HCT116 (cell line): Measurements from ENCODE around the gene LY6G6D. TPM values are rescaled to one million over a fixed set of nuclear protein-coding genes. Genes with fewer than 3 reads are reported as not detected.

Experiments
- ATAC-seq: fragments of 200-7000 bp; cut with Tn5 transposase; 2 replicates; pipeline ENCODE4 v1.9.1; 2020; ENCODE audit warnings: mild to moderate bottlenecking, moderate library complexity
- BruUV-seq: library from RNA; stranded (reverse); fragments of 400-500 nt; replicated peaks from 2 replicates; lab custom pipeline; 2021; lab: Mats Ljungman, UMichigan
- CTCF ChIA-PET: fragments of 300-600 bp; sonication (Branson Sonifier 250); formaldehyde crosslinking; loops from one replicate; lab custom pipeline; 2021; ENCODE audit warnings: antibody characterized with exemption; lab: Charles Lee
- POLR2A ChIA-PET: fragments of 300-600, 350-600 bp; sonication (Branson Sonifier 250); formaldehyde crosslinking; loops from one replicate; lab custom pipeline; 2021; ENCODE audit warnings: antibody characterized with exemption; lab: Charles Lee
- RAD21 ChIA-PET, 2 experiments: fragments of 300-600 bp; sonication (Branson Sonifier 250); formaldehyde crosslinking; loops; one replicate each; lab custom pipeline; 2023; ENCODE audit warnings: low total read pairs in 2 of 2; ENCODE audit not compliant: uncharacterized antibody in 2 of 2, unreplicated experiment in 2 of 2, low non-redundant PET in 1 of 2; lab: Charles Lee
- DNase-seq: peaks from one replicate; pipeline ENCODE4 v3.0.0-alpha.2; 2010; ENCODE audit warnings: low read depth, low spot score
- H2AFZ ChIP-seq: fragments of 200-600 bp; shearing (Covaris generic), sonication (generic); 2 replicates; pipeline ENCODE4 v1.6.1; 2017; ENCODE audit warnings: low read depth, mixed run types, mixed read lengths, antibody characterized with exemption, low read length; ENCODE audit not compliant: poor library complexity, severe bottlenecking
- H3K27ac ChIP-seq: 2 replicates; pipeline ENCODE4 v1.5.1; 2012; ENCODE audit warnings: low read depth, low read length
- H3K27me3 ChIP-seq: fragments of 200-600 bp; sonication (generic); 2 replicates; pipeline ENCODE4 v1.6.1; 2016; ENCODE audit warnings: mixed run types, low read length, mixed read lengths; ENCODE audit not compliant: insufficient read depth
- H3K36me3 ChIP-seq, 2 experiments: fragments of 200-500 bp in 1 of 2; fragments of 200-600 bp in 1 of 2; sonication (Bioruptor generic) in 1 of 2; sonication (generic) in 1 of 2; 2 replicates each; pipeline versions ENCODE4 v1.5.1 to v1.6.1; 2014 to 2016; ENCODE audit warnings: low read length in 2 of 2, inconsistent platforms in 1 of 2, mixed read lengths in 1 of 2, mixed run types in 1 of 2; ENCODE audit not compliant: insufficient read depth in 2 of 2, control insufficient read depth in 1 of 2
- H3K4me1 ChIP-seq, 2 experiments: fragments of 200-600 bp in 1 of 2; sonication (generic) in 1 of 2; 2 replicates each; pipeline versions ENCODE4 v1.5.1 to v1.6.1; 2012 to 2017; ENCODE audit warnings: low read length in 2 of 2, inconsistent platforms in 1 of 2, mild to moderate bottlenecking in 1 of 2, mixed read lengths in 1 of 2, mixed run types in 1 of 2, moderate library complexity in 1 of 2; ENCODE audit not compliant: insufficient read depth in 2 of 2, control insufficient read depth in 1 of 2
- H3K4me2 ChIP-seq: fragments of 200-600 bp; sonication (generic); 2 replicates; pipeline ENCODE4 v1.6.1; 2017; ENCODE audit warnings: mixed run types, low read length, mixed read lengths
- H3K4me3 ChIP-seq, 2 experiments: fragments of 200-600 bp in 1 of 2; sonication (generic) in 1 of 2; replicated peaks in 1 of 2; 2 replicates each; pipeline ENCODE4 v1.5.1; 2011 to 2016; ENCODE audit warnings: low read length in 2 of 2, control low read depth in 1 of 2, low read depth in 1 of 2, mild to moderate bottlenecking in 1 of 2, mixed read lengths in 1 of 2, mixed run types in 1 of 2
- H3K79me2 ChIP-seq: fragments of 200-600 bp; sonication (generic); 2 replicates; pipeline ENCODE4 v1.6.1; 2017; ENCODE audit warnings: mild to moderate bottlenecking, mixed run types, low read length, moderate library complexity, mixed read lengths; ENCODE audit not compliant: insufficient read depth
- H3K9ac ChIP-seq: fragments of 200-600 bp; sonication (generic); 2 replicates; pipeline ENCODE4 v1.6.1; 2016; ENCODE audit warnings: low read length, mixed read lengths
- H3K9me2 ChIP-seq: fragments of 200-600 bp; sonication (generic), shearing (Covaris generic); 2 replicates; pipeline ENCODE4 v1.6.1; 2017; ENCODE audit warnings: mixed run types, mild to moderate bottlenecking, moderate library complexity; ENCODE audit not compliant: insufficient read depth
- H3K9me3 ChIP-seq, 2 experiments: fragments of 200-500 bp in 1 of 2; fragments of 200-600 bp in 1 of 2; sonication (Bioruptor generic) in 1 of 2; sonication (generic) in 1 of 2; 2 replicates each; pipeline ENCODE4 v1.6.1; 2014 to 2017; ENCODE audit warnings: low read length in 2 of 2, mixed read lengths in 2 of 2, inconsistent platforms in 1 of 2, low read depth in 1 of 2, mild to moderate bottlenecking in 1 of 2, mixed run types in 1 of 2, moderate library complexity in 1 of 2; ENCODE audit not compliant: control insufficient read depth in 1 of 2, insufficient read depth in 1 of 2
- H4K20me1 ChIP-seq: fragments of 200-600 bp; sonication (generic), shearing (Covaris generic); 2 replicates; pipeline ENCODE4 v1.6.1; 2017; ENCODE audit warnings: mixed run types, mild to moderate bottlenecking, moderate library complexity; ENCODE audit not compliant: insufficient read depth
- CBX3 ChIP-seq: IDR thresholded peaks from 2 replicates; pipeline ENCODE4 v1.6.1; 2012; ENCODE audit warnings: low read depth
- CEBPB ChIP-seq: IDR thresholded peaks from 2 replicates; pipeline ENCODE4 v1.6.1; 2012; ENCODE audit warnings: low read depth
- EGR1 ChIP-seq: IDR thresholded peaks from 2 replicates; pipeline ENCODE4 v1.6.1; 2012; ENCODE audit warnings: low read depth
- EZH2 ChIP-seq: fragments of 200-600 bp; sonication (generic); IDR thresholded peaks from 2 replicates; pipeline ENCODE4 v1.6.1; 2017; ENCODE audit warnings: antibody characterized with exemption, mixed run types
- FOSL1 ChIP-seq: IDR thresholded peaks from 2 replicates; pipeline ENCODE4 v1.6.1; 2012; ENCODE audit warnings: low read depth
- JUND ChIP-seq: IDR thresholded peaks from 2 replicates; pipeline ENCODE4 v1.6.1; 2012
- POLR2A ChIP-seq: IDR thresholded peaks from 2 replicates; pipeline ENCODE4 v1.7.0; 2011; ENCODE audit warnings: borderline replicate concordance; ENCODE audit not compliant: insufficient read depth, insufficient read length; ENCODE audit errors: extremely low read depth
- RAD21 ChIP-seq: IDR thresholded peaks from 2 replicates; pipeline ENCODE4 v1.6.1; 2012; ENCODE audit warnings: low read depth, mild to moderate bottlenecking
- SP1 ChIP-seq: IDR thresholded peaks from 2 replicates; pipeline ENCODE4 v1.6.1; 2012; ENCODE audit warnings: low read depth
- SRF ChIP-seq: IDR thresholded peaks from 2 replicates; pipeline ENCODE4 v1.6.1; 2012; ENCODE audit warnings: low read depth
- YY1 ChIP-seq: IDR thresholded peaks from 2 replicates; pipeline ENCODE4 v1.6.1; 2011; ENCODE audit warnings: low read length, low read depth, moderate library complexity, mild to moderate bottlenecking; ENCODE audit not compliant: insufficient replicate concordance; ENCODE audit errors: extremely low read depth
- ZFX ChIP-seq: fragments of 450-650 bp; IDR thresholded peaks from 2 replicates; pipeline ENCODE4 v1.6.1; 2017
- ZNF274 ChIP-seq: fragments of 200-500 bp; sonication (Bioruptor generic); IDR thresholded peaks from 2 replicates; pipeline ENCODE4 v1.6.1; 2014; ENCODE audit warnings: mild to moderate bottlenecking, low read depth, low read length, inconsistent platforms
- intact Hi-C: fragments of 100-400 bp; cut with micrococcal nuclease; formaldehyde crosslinking; loops from 2 replicates; pipeline ENCODE4 v1.10.0; 2022
- total RNA-seq: library from RNA; stranded (reverse); gene quantifications from one replicate; pipeline ENCODE4 v1.2.1, GENCODE V29; 2021; ENCODE audit not compliant: unreplicated experiment
- TF ChIP-seq, protein P1 (sequence below): IDR thresholded peaks from 2 replicates; pipeline ENCODE4 v1.6.1; 2012
- TF ChIP-seq, protein P2 (sequence below): IDR thresholded peaks from 2 replicates; pipeline ENCODE4 v1.6.1; 2012; ENCODE audit warnings: low read depth
- TF ChIP-seq, protein P3 (sequence below): IDR thresholded peaks from 2 replicates; pipeline ENCODE4 v1.6.1; 2011; ENCODE audit warnings: mild to moderate bottlenecking, low read length, moderate library complexity; ENCODE audit not compliant: insufficient replicate concordance; ENCODE audit errors: extremely low read depth

LY6G6D gene
- total RNA-seq, 1 experiment from 2014 or later: not detected

DNA sequence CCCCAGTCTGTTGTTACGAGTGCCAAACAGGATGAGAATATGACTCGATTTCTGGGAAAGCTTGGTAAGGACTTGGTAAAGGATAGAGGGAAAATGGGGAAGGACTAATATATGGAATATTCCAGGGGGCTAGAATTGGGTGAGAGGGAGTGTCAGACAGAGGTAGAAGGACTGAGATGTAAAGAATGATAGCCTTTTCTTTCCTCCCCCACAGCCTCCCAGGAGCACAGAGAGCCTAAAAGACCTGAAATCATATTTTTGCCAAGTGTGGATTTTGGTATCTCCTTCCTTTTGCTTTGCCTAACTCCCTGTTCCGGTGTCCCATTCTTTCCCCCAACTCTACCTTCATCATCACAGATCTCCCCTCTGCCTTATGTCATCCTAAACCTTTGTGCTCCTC is 27.7 kb downstream of the LY6G6D start:
- Histone ChIP-seq H3K9ac (no peak overlapping the region), H3K36me3 (peaks cover 16 to 43% of the 10 kb centered on the region in 2 experiments; a peak in 3 of 4 replicates), H3K9me3 (no peaks in the 10 kb centered on the region), H3K9me2 (no peaks in the 10 kb centered on the region), H4K20me1 (no peaks in the 10 kb centered on the region), H3K27me3 (no peaks in the 10 kb centered on the region), H3K4me1 (peaks cover 24 to 41% of the 10 kb centered on the region in 2 experiments), H3K4me3 (no peak overlapping the region), H2AFZ (no peak overlapping the region), H3K79me2 (peaks cover 20% of the 10 kb centered on the region), H3K4me2 (no peak overlapping the region), H3K27ac (no peak overlapping the region)
- RAD21 ChIA-PET: no interaction called here
- no TSS peak for BruUV-seq
- CTCF ChIA-PET: no interaction called here
- POLR2A ChIA-PET: no interaction called here
- intact Hi-C loops: no loop called here
- TF ChIP-seq JUND: no peak
- TF ChIP-seq CEBPB: no peak
- no peak for TF ChIP-seq FOSL1
- TF ChIP-seq, protein P1, sequence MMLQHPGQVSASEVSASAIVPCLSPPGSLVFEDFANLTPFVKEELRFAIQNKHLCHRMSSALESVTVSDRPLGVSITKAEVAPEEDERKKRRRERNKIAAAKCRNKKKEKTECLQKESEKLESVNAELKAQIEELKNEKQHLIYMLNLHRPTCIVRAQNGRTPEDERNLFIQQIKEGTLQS: no peak
- no peak for TF ChIP-seq SRF
- TF ChIP-seq POLR2A: no peak
- no peak for TF ChIP-seq ZNF274
- no peak for TF ChIP-seq CBX3
- TF ChIP-seq, protein P2, sequence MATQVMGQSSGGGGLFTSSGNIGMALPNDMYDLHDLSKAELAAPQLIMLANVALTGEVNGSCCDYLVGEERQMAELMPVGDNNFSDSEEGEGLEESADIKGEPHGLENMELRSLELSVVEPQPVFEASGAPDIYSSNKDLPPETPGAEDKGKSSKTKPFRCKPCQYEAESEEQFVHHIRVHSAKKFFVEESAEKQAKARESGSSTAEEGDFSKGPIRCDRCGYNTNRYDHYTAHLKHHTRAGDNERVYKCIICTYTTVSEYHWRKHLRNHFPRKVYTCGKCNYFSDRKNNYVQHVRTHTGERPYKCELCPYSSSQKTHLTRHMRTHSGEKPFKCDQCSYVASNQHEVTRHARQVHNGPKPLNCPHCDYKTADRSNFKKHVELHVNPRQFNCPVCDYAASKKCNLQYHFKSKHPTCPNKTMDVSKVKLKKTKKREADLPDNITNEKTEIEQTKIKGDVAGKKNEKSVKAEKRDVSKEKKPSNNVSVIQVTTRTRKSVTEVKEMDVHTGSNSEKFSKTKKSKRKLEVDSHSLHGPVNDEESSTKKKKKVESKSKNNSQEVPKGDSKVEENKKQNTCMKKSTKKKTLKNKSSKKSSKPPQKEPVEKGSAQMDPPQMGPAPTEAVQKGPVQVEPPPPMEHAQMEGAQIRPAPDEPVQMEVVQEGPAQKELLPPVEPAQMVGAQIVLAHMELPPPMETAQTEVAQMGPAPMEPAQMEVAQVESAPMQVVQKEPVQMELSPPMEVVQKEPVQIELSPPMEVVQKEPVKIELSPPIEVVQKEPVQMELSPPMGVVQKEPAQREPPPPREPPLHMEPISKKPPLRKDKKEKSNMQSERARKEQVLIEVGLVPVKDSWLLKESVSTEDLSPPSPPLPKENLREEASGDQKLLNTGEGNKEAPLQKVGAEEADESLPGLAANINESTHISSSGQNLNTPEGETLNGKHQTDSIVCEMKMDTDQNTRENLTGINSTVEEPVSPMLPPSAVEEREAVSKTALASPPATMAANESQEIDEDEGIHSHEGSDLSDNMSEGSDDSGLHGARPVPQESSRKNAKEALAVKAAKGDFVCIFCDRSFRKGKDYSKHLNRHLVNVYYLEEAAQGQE: no peak
- TF ChIP-seq EZH2: no peak
- TF ChIP-seq, protein P3, sequence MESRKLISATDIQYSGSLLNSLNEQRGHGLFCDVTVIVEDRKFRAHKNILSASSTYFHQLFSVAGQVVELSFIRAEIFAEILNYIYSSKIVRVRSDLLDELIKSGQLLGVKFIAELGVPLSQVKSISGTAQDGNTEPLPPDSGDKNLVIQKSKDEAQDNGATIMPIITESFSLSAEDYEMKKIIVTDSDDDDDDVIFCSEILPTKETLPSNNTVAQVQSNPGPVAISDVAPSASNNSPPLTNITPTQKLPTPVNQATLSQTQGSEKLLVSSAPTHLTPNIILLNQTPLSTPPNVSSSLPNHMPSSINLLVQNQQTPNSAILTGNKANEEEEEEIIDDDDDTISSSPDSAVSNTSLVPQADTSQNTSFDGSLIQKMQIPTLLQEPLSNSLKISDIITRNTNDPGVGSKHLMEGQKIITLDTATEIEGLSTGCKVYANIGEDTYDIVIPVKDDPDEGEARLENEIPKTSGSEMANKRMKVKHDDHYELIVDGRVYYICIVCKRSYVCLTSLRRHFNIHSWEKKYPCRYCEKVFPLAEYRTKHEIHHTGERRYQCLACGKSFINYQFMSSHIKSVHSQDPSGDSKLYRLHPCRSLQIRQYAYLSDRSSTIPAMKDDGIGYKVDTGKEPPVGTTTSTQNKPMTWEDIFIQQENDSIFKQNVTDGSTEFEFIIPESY: no peak
- TF ChIP-seq EGR1: no peak
- TF ChIP-seq YY1: no peak
- TF ChIP-seq RAD21: no peak
- no peak for TF ChIP-seq SP1
- TF ChIP-seq ZFX: no peak
- ATAC-seq: no peak
- DNase-seq: no peak
